ENCODE measurements around the gene CLCN7. TPM values are rescaled to one million over a fixed set of nuclear protein-coding genes. Genes with fewer than 3 reads are reported as not detected.

CLCN7 gene
- total RNA-seq, 1 experiment from 2014 or later = 127 TPM

DNA sequence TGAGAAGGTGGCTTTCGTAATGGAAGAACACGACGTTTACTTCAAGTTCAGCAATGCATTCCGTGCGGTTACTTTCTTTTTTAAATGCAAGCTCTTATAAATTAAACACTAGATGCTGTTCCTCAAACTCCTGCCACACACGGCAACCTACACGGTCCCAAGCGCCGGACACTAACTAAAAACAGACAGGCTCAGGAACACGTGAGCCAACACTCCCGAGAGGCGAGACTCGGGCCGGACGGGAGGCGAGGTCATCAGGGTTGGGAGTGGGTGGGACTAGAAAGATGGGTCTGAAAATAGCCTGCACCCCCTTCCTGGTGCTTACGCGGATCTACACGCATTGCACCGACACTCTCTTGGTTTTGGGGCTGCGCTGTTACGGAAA is 6.4 kb downstream of the CLCN7 start:
- ChIA-PET POLR2A (no interaction called here), CTCF (no interaction called here)
- TF ChIP-seq, protein P1, sequence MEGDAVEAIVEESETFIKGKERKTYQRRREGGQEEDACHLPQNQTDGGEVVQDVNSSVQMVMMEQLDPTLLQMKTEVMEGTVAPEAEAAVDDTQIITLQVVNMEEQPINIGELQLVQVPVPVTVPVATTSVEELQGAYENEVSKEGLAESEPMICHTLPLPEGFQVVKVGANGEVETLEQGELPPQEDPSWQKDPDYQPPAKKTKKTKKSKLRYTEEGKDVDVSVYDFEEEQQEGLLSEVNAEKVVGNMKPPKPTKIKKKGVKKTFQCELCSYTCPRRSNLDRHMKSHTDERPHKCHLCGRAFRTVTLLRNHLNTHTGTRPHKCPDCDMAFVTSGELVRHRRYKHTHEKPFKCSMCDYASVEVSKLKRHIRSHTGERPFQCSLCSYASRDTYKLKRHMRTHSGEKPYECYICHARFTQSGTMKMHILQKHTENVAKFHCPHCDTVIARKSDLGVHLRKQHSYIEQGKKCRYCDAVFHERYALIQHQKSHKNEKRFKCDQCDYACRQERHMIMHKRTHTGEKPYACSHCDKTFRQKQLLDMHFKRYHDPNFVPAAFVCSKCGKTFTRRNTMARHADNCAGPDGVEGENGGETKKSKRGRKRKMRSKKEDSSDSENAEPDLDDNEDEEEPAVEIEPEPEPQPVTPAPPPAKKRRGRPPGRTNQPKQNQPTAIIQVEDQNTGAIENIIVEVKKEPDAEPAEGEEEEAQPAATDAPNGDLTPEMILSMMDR (IDR thresholded peaks at IDR 0.05; ENCODE audit: insufficient read depth in 1 of 2, low read depth in 1 of 2, low read length in 1 of 2, severe bottlenecking in 1 of 2, unreplicated experiment in 1 of 2) = no peak
- Histone ChIP-seq H3K36me3 (ENCODE audit: control insufficient read depth, insufficient read depth, low read length) (no peaks in the 10 kb centered on the region; the same call in 1 of the 2 replicates), H3K27me3 (replicated peaks; ENCODE audit: control insufficient read depth, insufficient read depth, low read length) (no peaks in the 10 kb centered on the region), H3K9me3 (no peaks in the 10 kb centered on the region), H3K4me3 (ENCODE audit: low read depth, low read length) (no peak overlapping the region), H3K4me1 (0 out of 2 replicates have a peak, but pooled peaks cover under 1% of the 10 kb centered on the region)
- H3K27me3 Mint-ChIP-seq (ENCODE audit: insufficient read depth, unreplicated experiment) = no peaks in the 10 kb centered on the region
- intact Hi-C loops (cut with micrococcal nuclease; ENCODE audit: unreplicated experiment) = no loop called here
- no TSS peak for BruUV-seq (replicated peaks)
- H3K36me3 Mint-ChIP-seq (ENCODE audit: insufficient read depth, unreplicated experiment) = peaks cover 6% of the 10 kb centered on the region
- no peak for DNase-seq
- no peaks in the 10 kb centered on the region for H3K4me1 Mint-ChIP-seq (ENCODE audit: low read depth, unreplicated experiment)
- no peaks in the 10 kb centered on the region for H3K9me3 Mint-ChIP-seq (ENCODE audit: unreplicated experiment)
- H3K4me3 Mint-ChIP-seq (ENCODE audit: unreplicated experiment) = no peak overlapping the region
- no peak overlapping the region for H3K27ac Mint-ChIP-seq (ENCODE audit: unreplicated experiment)

DNA sequence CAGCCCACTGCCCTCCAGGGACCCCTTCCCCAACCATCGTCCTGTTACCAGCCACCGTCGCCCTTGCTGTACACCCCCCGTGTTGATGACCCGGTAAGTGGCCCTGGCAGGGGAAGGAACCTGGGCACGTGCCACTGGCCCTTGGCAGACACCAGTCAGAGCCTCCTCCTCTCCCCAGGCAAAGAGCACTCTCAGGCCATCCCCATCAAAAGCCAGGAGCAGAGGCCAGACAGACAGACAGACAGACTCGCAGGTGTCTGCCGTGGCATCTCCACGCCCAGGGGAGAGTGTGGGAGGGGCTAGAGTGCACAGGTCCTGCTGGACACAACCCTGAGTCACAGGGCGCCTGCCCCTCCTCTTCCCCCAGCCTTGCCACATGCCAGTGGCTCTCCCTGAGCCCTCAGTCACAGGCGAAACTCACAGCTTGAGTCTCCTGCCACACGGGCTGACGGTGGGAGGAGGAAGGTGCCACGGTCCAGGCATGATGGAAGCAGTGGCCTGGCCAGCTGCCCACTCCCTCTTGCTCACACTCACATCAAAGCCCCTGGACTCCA is 7.8 kb downstream of the CLCN7 start:
- Mint-ChIP-seq H3K4me1 (ENCODE audit: low read depth, unreplicated experiment) (no peaks in the 10 kb centered on the region), H3K27me3 (ENCODE audit: insufficient read depth, unreplicated experiment) (no peaks in the 10 kb centered on the region), H3K36me3 (ENCODE audit: insufficient read depth, unreplicated experiment) (peaks cover 11% of the 10 kb centered on the region), H3K9me3 (ENCODE audit: unreplicated experiment) (no peaks in the 10 kb centered on the region), H3K4me3 (ENCODE audit: unreplicated experiment) (no peak overlapping the region), H3K27ac (ENCODE audit: unreplicated experiment) (no peak overlapping the region)
- TF ChIP-seq, protein P1 (IDR thresholded peaks at IDR 0.05; ENCODE audit: insufficient read depth in 1 of 2, low read depth in 1 of 2, low read length in 1 of 2, severe bottlenecking in 1 of 2, unreplicated experiment in 1 of 2) = no peak
- ChIA-PET CTCF (no interaction called here), POLR2A (no interaction called here)
- Histone ChIP-seq H3K36me3 (ENCODE audit: control insufficient read depth, insufficient read depth, low read length) (no peaks in the 10 kb centered on the region; the same call in 1 of the 2 replicates), H3K9me3 (no peaks in the 10 kb centered on the region), H3K4me1 (no peaks in the 10 kb centered on the region), H3K27me3 (replicated peaks; ENCODE audit: control insufficient read depth, insufficient read depth, low read length) (no peaks in the 10 kb centered on the region), H3K4me3 (ENCODE audit: low read depth, low read length) (no peak overlapping the region)
- intact Hi-C loops (cut with micrococcal nuclease; ENCODE audit: unreplicated experiment) = no loop called here
- DNase-seq = no peak
- no TSS peak for BruUV-seq (replicated peaks)

DNA sequence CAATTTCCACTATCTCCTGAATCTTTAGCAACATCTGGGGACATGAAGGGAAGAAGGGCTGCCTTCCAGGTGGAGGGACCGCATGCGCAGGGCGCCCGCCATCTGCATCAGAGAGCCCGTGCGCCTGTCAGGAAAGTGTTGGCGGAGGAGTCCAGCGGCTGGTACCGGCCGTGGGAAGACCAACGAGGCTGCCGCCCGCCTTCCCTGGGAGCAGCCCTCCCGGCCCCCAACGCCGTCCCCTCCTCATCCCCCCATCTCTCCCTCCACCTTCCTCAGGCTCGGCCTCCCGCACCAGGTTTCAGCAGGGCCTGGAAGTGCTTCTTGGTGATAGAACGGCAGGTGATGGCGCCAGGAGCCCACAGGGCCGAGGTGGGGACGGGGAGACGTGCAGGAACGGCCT is 8.8 kb downstream of the CLCN7 start:
- Mint-ChIP-seq H3K36me3 (ENCODE audit: insufficient read depth, unreplicated experiment) (peaks cover 6% of the 10 kb centered on the region), H3K4me3 (ENCODE audit: unreplicated experiment) (no peak overlapping the region), H3K9me3 (ENCODE audit: unreplicated experiment) (no peaks in the 10 kb centered on the region), H3K27me3 (ENCODE audit: insufficient read depth, unreplicated experiment) (no peaks in the 10 kb centered on the region), H3K4me1 (ENCODE audit: low read depth, unreplicated experiment) (no peaks in the 10 kb centered on the region), H3K27ac (ENCODE audit: unreplicated experiment) (no peak overlapping the region)
- ChIA-PET POLR2A (no interaction called here), CTCF (no interaction called here)
- Histone ChIP-seq H3K27me3 (replicated peaks; ENCODE audit: control insufficient read depth, insufficient read depth, low read length) (no peaks in the 10 kb centered on the region), H3K4me1 (no peaks in the 10 kb centered on the region), H3K9me3 (no peaks in the 10 kb centered on the region), H3K4me3 (ENCODE audit: low read depth, low read length) (no peak overlapping the region), H3K36me3 (ENCODE audit: control insufficient read depth, insufficient read depth, low read length) (no peaks in the 10 kb centered on the region; the same call in 1 of the 2 replicates)
- intact Hi-C loops (cut with micrococcal nuclease; ENCODE audit: unreplicated experiment) = no loop called here
- no peak for DNase-seq
- TF ChIP-seq, protein P1 (IDR thresholded peaks at IDR 0.05; ENCODE audit: insufficient read depth in 1 of 2, low read depth in 1 of 2, low read length in 1 of 2, severe bottlenecking in 1 of 2, unreplicated experiment in 1 of 2) = no peak
- no TSS peak for BruUV-seq (replicated peaks)
